HG02571 (cell line): Measurements from ENCODE around the gene DUSP28.

Experiments
- ATAC-seq: cut with Tn5 transposase; IDR thresholded peaks from one replicate; pipeline ENCODE4 v1.9.1; 2021; ENCODE audit warnings: mild to moderate bottlenecking, moderate library complexity; ENCODE audit not compliant: unreplicated experiment

DUSP28 gene

GRCh38 chr2:240597419-240598181 is 37.4 kb downstream of the DUSP28 start:
- ATAC-seq = no peak

GRCh38 chr2:240598311-240598911 is 38.3 kb downstream of the DUSP28 start:
- no peak for ATAC-seq

GRCh38 chr2:240599141-240599583 is 39.0 kb downstream of the DUSP28 start:
- ATAC-seq = no peak

DNA sequence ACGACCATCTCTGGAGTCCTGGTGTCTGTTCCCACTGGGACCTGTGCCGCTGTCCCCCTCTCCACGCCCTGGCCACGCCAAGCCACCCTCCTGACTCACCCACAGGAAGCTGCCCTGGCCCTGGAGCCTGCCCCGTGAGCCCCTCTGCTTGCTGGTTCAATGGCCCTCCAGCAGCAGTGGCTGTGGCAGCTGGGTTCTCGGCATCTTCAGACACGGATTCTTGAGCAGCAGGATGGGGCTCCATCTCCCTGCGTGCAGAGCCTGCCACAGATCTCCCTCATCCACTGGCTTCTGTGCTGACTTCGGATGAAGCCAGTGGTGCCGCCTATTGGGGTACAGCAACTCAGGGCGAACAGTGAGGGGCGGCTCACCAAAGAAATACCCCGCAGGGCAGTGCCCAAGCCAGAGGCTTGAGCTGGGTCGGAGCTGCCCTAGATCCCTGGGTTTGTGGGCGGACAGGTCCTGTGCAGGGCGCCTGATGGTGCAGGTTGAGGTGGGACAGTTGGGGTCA is 40.3 kb downstream of the DUSP28 start:
- no peak for ATAC-seq

GRCh38 chr2:240601061-240601830 is 41.1 kb downstream of the DUSP28 start:
- no peak for ATAC-seq

GRCh38 chr2:240601831-240602160 is 41.6 kb downstream of the DUSP28 start:
- ATAC-seq = no peak

DNA sequence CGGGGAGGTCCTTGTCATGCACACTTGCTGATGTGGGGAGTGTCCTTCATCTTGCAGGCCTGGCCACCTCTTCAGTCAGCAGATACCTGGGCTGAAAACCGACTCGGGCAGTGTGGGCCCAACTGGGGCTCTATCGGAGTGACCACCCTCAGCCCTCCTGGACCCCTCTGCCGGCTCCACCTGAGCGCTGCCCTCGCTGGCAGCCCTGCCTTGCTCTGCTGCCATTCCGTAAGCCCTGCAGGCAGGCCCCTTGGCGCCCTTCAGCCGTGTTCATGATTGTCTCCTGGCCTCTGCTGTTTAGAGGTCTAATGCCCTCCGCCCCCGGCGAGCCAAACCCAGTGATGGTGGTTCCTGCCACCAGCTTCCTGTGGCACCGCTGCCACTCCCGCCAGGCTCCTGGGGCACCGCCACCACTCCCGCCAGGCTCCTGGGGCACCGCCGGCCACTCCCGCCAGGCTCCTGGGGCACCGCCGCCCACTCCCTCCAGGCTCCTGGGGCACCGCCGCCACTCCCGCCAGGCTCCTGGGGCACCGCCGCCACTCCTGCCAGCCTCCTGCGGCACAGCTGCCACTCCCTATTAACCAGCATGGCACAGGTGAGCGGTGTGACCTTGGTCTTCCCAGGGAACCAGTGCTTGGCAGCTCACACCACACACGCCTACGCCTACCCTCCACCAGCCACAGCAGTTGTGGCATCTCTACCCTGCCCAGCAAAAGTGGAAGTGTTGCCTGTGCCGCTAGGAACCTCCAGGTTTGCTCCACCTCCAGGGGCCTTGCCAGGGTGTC is 42.3 kb downstream of the DUSP28 start:
- no peak for ATAC-seq

DNA sequence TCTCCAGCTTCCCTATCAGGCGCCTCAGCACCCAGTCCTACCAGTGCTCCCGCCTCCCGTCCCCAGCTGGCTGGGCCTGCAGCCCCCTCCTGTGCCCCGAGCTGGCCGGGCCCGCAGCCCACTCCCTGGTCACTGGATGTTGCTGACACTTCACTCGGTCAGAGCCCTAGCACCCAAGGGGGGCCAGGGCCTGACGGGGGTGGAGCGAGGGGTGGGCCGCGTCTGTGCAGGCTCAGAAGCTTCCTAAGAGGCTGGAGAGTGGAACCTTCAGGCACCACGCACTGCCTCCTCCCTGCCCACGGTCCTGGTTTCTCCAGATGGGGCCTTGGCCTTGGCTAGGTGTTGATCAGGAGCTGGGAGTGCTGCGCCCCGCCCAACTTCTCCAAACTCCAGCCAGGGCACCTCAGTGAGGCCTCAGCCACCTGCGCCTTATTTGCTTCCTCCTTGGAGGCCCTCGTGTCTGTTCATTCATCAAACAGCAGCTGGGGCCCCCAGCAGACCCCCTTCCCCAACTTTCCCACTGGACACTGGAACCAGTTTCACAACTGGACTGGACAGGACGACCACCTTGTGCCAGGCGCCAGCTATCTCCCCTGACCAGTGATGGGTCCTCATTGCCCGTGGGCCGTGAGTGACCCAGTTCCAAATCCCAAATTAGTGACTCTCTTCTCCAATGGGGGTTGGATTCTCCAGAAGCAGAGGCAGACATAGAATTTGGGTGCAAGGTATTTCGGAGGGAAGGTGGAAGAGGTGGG is 43.1 kb downstream of the DUSP28 start:
- ATAC-seq = no peak

- no peak for ATAC-seq
These were observed 43.7 kb downstream of the DUSP28 start for GRCh38 chr2:240603846-240604245.

- ATAC-seq = no peak
These were observed 44.3 kb downstream of the DUSP28 start for GRCh38 chr2:240604291-240604938.

DNA sequence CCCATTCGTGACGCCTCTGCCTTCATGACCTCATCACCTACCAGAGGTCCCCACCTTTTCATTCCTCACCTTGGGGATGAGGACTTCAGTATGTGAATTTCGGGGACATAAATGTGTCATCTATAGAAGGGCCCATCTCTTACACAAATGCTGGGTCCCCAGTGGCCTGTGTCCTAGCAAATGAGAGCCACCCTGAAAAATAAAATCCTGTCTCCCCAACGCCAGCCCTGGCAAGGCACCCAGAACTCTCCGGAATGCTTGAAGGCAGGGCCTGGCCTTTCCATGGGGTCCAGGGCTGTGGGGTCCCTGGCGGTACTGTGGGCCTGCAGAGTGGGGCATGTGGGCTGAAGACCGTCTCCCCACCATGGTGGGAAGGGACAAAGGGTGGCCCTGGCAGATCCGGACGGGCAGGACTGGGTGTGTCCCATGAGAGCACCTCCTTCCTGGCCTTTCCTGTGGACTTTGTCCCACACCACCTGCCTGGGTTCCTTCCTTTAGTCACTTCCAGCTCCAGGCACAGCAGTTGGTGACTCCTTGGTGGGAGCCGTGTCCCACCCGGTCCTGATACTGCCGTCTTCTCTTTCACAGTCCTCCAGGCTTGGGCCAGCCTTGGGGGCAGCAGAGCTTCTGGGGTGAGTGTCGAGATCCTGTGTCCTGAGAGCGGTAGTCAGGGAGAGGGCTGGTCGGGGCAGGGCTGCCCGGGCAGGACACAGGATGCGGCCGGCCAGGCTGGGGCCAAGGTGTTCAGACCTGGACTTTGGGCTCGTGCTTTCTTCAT is 45.0 kb downstream of the DUSP28 start:
- no peak for ATAC-seq

DNA sequence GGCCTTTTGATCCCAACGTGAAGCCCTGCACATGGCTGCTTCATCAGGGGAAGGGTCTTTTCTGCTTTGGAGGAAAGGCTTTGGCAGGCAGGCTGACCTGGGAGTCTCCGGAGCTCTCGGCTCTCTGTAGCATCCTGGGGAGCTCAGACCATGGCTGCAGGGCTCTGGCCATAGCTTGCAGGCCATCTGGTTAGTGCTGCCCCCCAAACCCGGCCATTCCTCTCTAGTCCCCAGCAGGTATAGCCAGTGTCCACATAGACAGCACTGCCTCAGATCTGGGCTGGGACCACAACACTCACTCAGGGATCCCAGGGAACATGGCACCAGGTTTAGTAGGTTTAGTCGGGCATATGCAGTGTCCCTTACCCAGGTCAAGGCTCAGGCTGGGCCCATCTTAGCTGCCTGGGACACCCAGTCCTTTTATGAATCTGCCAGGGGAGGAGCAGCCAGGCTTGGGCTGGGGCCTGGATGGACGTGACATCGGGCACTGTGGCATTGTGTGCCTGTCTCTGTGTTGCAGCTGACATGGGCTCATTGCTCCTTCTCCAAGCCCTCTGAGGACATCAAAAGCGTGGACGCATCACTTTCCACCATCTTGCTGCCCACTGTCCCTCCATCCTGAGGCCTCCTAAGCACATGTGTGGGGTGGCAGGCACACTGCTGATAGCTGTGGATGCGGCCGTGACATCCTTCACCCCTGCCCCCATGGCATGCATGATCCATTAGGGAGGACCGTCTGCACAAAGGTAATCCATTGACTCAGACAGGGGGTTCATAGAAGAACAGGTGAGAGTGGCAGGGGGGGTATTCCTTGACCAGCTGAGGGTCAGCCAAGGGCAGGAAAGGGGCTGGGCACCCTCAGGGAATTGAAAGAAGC is 45.9 kb downstream of the DUSP28 start:
- no peak for ATAC-seq

GRCh38 chr2:240611601-240612210 is 51.5 kb downstream of the DUSP28 start:
- no peak for ATAC-seq
